ENCODE measurements around the gene EEF2K.

Gene EEF2K

GRCh38 chr16:22255335-22255734 lies 49.3 kb downstream of the EEF2K start:
- DNase-seq, result no peak

DNA sequence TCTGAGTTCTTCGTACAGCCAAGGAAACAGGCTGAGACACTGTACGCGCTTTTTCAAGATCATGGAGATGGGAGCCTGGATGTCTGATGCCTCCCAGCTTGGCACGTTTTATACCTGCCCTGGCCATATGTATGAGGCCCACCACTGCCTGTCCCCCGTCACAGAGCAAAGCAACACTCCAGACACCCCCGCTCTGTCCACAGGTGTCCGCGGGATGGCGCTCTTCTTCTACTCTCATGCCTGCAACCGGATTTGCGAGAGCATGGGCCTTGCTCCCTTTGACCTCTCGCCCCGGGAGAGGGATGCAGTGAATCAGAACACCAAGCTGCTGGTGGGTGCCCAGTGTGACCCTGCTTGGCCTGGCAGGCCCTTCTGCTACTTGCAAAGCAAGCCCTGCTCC lies 51.4 kb downstream of the EEF2K start:
- no peak for DNase-seq

- DNase-seq, result no peak
These were observed 54.4 kb downstream of the EEF2K start for GRCh38 chr16:22260490-22260889.

DNA sequence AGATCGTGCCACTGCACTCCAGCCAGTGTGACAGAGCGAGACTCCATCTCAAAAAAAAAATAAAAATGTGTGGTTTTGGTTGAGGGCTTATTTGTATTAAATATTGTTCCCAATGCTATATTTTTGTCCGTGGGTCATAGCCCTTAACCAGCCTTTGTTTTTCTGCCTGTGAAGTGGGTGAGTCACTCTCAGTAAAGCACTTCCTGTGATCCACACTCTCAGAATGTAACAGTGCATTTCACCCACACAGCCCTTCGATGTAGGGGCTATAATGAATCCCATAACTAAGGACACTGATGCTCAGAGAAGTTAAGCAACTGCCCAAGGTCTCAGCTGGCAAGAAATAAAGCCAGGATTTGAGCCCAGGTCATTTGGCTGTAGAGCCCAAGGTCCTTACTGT lies 56.4 kb downstream of the EEF2K start:
- no peak for DNase-seq

DNA sequence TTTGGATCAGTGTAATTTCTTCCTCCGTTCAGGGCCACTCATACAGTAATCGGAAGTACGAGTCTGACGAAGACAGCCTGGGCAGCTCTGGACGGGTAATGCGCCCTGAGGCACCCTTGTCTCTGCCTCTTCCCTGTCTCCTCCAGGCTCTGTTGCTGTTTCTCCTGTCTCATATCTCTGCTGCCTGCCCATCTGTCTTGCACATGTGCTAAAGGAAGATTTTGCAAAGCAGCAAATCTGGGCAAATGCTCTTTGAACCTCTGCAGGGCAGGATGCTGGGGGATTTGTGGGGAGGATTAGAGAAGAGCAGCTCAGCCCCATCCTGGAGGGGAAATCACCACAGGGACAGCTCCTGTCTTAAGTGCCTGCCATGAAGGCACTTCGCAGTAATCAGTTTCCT lies 58.7 kb downstream of the EEF2K start:
- DNase-seq, result no peak

- no peak for DNase-seq
These were observed 59.3 kb downstream of the EEF2K start for GRCh38 chr16:22265351-22265750.

- no peak for DNase-seq
These were observed 60.5 kb downstream of the EEF2K start for GRCh38 chr16:22266546-22266945.

GRCh38 chr16:22267764-22268163 lies 61.7 kb downstream of the EEF2K start:
- DNase-seq, result no peak

DNA sequence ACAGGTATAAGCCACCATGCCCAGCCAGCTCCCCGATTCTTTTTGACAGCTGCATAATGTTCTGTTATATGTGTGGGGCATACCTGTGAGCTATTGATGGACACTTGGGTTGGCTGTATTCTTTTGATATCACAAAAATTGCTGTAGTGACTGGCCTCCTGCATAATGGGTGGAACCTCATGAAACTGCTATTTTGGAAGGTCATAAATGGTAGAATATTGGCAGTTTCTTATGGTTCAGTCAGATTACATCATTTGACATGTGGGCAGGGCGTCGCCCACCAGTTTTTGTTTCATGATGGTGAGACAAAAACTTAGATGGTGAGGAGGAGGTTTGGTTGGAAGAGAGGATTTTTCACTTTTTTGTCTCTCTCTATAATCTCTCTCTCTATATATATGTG lies 64.4 kb downstream of the EEF2K start:
- DNase-seq, result no peak

- no peak for DNase-seq
These were observed 67.0 kb downstream of the EEF2K start for GRCh38 chr16:22272870-22273650.

GRCh38 chr16:22274916-22275315 lies 68.8 kb downstream of the EEF2K start:
- DNase-seq, result no peak

DNA sequence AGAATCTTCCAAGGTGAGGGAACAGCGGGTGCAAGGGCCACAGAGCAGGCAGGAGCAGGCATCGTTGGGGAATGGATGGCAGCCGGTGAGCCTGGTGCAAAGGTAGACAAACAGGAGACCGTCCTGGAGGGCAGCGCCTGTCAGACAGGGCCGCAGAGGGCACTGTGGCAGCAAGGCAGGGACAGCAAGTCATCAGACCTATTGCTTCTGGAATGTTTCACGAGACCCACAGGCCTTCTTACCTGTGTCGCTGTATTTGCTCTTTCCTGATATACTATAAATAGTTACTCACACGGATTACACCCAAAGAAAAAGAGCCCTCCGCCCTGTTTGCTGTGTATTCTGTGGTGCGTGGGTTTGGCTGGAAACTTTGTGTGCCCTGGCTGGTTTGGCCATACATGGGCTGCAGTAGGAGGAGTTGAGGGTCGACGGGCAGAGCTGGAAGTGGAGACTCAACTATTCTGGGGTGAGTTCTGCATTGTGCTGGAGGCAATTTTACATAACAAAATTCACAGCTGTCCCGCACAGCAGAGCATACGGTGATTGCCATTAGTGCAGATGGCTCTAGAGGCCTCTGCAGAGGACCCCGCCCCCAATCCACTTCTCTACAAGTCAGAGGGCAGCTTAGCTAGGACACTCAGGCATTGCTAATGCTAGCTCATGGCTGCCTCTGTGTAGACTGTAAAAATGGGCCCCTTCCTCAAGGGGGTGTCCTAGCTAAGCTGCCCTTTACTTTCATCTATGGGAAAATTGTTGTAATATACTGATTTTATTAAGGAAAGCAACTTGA lies 72.6 kb downstream of the EEF2K start:
- no peak for DNase-seq

GRCh38 chr16:22282254-22282892 lies 76.3 kb downstream of the EEF2K start:
- no peak for DNase-seq

GRCh38 chr16:22284637-22285036 lies 78.6 kb downstream of the EEF2K start:
- DNase-seq, result no peak

DNA sequence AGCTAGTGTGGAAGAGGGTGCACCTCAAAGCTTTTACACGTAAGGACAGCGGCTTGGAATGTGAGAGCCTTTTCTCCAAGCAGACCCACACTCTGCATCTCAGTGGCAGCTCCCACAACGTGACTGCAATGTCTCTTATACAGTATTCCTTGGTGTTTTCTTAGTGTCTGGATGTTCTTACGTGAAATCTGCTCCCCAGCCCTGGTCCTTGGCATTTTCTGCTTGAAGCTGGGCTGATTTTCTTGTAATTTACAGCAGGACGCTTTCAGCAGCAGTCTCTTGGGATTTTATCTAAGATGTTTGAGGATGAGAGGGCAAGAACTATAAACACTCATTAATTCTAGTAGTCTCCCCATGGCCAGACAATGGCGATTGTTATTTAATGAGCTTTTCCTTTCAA lies 79.0 kb downstream of the EEF2K start:
- DNase-seq, result no peak

DNA sequence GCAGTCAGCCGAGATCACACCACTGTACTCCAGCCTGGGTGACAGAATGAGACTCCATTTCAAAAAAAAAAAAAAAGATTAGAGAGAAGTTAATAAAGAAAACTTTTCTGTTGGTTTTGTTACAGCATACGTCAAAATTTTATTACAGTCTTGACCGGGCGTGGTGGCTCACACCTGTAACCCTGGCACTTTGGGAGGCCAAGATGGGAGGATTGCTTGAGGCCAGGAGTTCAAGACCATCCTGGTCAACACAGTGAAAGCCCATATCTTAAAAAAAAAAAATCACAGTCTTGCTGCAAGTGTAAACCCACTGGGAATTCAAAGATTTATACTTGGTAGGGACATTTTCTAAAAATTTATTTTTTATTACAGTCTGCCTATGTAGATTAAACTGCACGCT lies 84.9 kb downstream of the EEF2K start:
- DNase-seq, result no peak

GRCh38 chr16:22291860-22292318 lies 85.8 kb downstream of the EEF2K start:
- DNase-seq, result no peak

GRCh38 chr16:22292320-22292719 lies 86.2 kb downstream of the EEF2K start:
- no peak for DNase-seq

DNA sequence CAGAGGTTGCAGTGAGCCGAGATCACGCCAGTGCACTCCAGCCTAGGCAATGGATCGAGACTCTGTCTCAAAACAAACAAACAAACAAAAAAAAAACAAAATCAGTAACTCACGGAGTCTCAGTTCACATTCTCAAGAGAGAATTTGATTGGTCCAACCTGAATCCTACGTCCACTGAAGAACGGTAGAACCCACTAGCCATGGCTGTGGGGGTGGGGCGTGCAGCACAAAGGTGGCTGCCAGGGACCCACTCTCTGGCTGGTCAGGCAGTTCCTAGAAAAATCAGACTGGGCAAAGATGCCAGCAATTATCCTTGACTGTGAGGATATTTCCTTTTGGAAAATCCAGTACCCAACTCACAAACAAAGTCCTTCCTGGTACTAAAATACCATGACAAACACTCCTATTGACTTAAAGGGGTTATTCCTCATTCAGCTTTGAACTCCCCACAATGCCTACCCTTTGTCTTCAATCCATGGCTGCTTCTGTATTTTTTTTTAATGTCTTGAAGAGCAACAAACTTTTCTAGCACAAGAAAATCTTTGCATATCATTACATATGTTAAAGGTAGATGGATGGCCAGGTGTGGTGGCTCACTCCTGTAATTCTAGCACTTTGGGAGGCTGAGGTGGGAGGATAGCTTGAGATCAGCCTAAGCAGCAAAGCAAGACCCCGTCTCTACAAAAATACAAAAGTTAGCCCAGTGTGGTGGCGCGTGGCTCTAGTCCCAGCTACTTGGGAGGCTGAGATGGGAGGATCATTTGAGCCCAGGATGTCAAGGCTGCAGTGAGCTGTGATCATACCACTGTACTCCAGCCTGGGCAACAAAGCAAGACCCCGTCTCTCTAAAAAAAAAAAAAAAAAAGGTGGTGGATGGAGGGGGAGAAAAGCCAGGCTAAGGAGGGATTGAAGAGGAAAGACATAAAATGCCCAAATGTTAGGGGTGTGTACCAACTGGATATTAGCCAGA lies 87.3 kb downstream of the EEF2K start:
- DNase-seq, result no peak

DNA sequence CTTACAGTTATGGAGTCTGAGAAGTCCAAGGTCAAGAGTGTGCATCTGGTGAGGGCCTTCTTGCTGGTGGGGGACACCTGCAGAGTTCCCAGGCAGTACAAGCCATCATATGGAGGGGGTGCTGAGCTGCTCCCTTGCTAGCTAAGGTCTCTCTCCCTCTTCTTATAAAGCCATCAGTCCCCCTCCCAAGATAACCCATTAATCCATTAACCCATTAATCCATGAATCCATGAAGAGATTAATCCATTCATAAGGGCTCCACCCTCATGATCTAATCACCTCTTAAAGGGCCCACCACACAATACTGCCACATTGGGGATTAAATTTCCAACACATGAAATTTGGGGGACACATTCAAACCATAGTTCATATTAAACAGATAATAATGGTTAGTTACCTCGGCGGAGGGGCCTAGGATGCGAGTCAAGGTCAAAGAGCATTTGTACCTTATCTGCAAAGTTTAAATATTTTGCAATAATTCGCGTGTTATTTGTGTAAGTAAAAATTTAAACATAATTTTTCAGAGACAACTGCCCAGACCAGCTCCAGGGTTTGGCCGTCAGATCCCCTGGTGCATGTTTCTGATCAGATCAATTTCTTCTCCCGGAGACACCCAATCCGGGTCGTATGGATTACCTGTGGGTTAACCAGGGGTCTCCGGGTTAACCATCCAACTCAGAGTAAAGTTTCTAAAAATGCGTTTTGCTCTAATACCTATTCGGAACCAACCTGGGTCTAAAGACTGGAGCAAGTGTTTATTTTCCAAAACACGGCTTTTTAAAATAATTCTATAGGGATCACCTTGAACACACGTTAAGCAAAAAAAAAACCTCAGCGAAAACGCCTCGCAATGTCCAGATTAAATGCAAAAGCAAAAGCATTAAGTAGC lies 90.4 kb downstream of the EEF2K start:
- DNase-seq, result no peak

DNA sequence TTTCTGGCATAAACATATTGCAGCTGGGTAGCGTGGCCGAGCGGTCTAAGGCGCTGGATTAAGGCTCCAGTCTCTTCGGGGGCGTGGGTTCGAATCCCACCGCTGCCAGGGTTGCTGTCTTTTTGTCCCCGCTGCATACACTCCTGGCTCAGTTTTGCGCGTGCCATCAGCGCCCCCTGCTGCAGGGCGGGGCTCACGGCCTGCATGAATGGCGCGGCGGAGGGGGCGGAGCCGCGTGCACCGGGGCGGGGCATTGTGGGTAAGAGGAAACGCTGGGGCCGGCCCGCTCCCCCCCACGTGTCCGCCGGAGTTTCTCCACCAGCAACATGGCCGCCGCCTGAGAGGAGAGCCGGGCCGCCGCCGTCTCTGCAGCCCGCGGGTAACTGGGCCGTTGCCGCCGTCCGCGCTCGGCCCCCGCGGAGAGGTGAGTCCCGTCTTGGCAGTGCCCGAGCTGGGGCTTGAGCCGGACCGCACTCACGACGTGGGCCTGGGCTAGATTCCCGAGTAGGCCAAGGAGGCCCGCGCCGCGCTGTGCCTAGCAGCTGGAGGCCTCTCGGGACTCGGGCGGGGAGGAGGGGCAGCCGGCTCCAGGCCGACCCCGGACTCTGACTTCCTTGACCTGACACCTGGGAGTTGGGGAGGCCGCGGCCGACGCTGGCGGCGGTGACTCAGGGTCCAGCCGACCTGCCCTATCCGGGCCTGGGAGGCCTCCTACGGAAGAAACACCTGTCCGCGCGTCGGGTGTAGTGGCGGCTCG lies 91.2 kb downstream of the EEF2K start, which contains the start of gene POLR3E:
TSS of gene POLR3E (plus strand) at position 296 of the 757 bp plus-strand sequence. CDS start 5,560 bp downstream, outside the sequence.
- peak; percentile 99 for DNase-seq

Measured in CD4-positive, alpha-beta T cell treated with Interleukin-21 for 1 hour (primary cell).